ENCODE data around the gene SERPINA12. TPM values are rescaled to one million over a fixed set of nuclear protein-coding genes. Genes with fewer than 3 reads are reported as not detected.

The SERPINA12 gene
- total RNA-seq, 1 donor from 2014 or later: not detected

- FAIRE-seq (no peak), DNase-seq (ENCODE audit: low read depth) (no peak)
- Histone ChIP-seq H2AFZ (ENCODE audit: low read depth, low read length) (no peak overlapping the region), H3K79me2 (ENCODE audit: insufficient read depth, low read length) (no peaks in the 10 kb centered on the region), H3K36me3 (ENCODE audit: insufficient read depth, low read length) (no peaks in the 10 kb centered on the region), H3K4me2 (ENCODE audit: low read length) (no peak overlapping the region), H4K20me1 (ENCODE audit: insufficient read depth, low read length) (no peaks in the 10 kb centered on the region), H3K27ac (ENCODE audit: low read depth, low read length) (no peak overlapping the region), H3K4me1 (ENCODE audit: insufficient read depth, low read length) (no peaks in the 10 kb centered on the region), H3K9me3 (ENCODE audit: insufficient read depth, low read depth, low read length) (peaks cover 5% of the 10 kb centered on the region), H3K27me3 (ENCODE audit: insufficient read depth, low read length) (peaks cover 7% of the 10 kb centered on the region), H3K4me3 (ENCODE audit: insufficient read depth, low read depth, low read length) (no peak overlapping the region), H3K9ac (ENCODE audit: low read length) (no peak overlapping the region)
- Mint-ChIP-seq H3K36me3 (ENCODE audit: low read depth, unreplicated experiment) (no peaks in the 10 kb centered on the region), H3K4me3 (ENCODE audit: unreplicated experiment) (no peak overlapping the region), H3K27me3 (ENCODE audit: low read depth, unreplicated experiment) (peaks cover 21% of the 10 kb centered on the region), H3K9me3 (ENCODE audit: unreplicated experiment) (peaks cover 11% of the 10 kb centered on the region), H3K4me1 (ENCODE audit: low read depth, unreplicated experiment) (no peaks in the 10 kb centered on the region), H3K27ac (ENCODE audit: unreplicated experiment) (no peak overlapping the region)
- TF ChIP-seq EZH2 (IDR thresholded peaks at IDR 0.05; ENCODE audit: insufficient read depth, low read length) (no peak), CTCF (IDR thresholded peaks at IDR 0.05; ENCODE audit: insufficient read depth, low read depth, low read length) (no peak)
These were observed 14.0 kb upstream of the SERPINA12 start for GRCh38 chr14:94523265-94523664.

- DNase-seq (ENCODE audit: low read depth): no peak
- H3K9me3 Mint-ChIP-seq (ENCODE audit: unreplicated experiment): peaks cover 11% of the 10 kb centered on the region
- no peaks in the 10 kb centered on the region for H3K36me3 ChIP-seq (ENCODE audit: insufficient read depth, low read length)
- H3K9me3 ChIP-seq (ENCODE audit: insufficient read depth, low read depth, low read length): peaks cover 5% of the 10 kb centered on the region
- no peak overlapping the region for H3K27ac ChIP-seq (ENCODE audit: low read depth, low read length)
- no peak overlapping the region for H2AFZ ChIP-seq (ENCODE audit: low read depth, low read length)
- H3K27ac Mint-ChIP-seq (ENCODE audit: unreplicated experiment): no peak overlapping the region
- TF ChIP-seq CTCF (IDR thresholded peaks at IDR 0.05; ENCODE audit: insufficient read depth, low read depth, low read length) (no peak), EZH2 (IDR thresholded peaks at IDR 0.05; ENCODE audit: insufficient read depth, low read length) (no peak)
- H3K27me3 Mint-ChIP-seq (ENCODE audit: low read depth, unreplicated experiment): peaks cover 22% of the 10 kb centered on the region
- H3K4me1 Mint-ChIP-seq (ENCODE audit: low read depth, unreplicated experiment): peaks cover 7% of the 10 kb centered on the region
- H3K4me3 Mint-ChIP-seq (ENCODE audit: unreplicated experiment): no peak overlapping the region
- H3K9ac ChIP-seq (ENCODE audit: low read length): no peak overlapping the region
- peaks cover 7% of the 10 kb centered on the region for H3K27me3 ChIP-seq (ENCODE audit: insufficient read depth, low read length)
- H3K4me3 ChIP-seq (ENCODE audit: insufficient read depth, low read depth, low read length): no peak overlapping the region
- no peaks in the 10 kb centered on the region for H3K79me2 ChIP-seq (ENCODE audit: insufficient read depth, low read length)
- FAIRE-seq: no peak
- no peak overlapping the region for H3K4me2 ChIP-seq (ENCODE audit: low read length)
- H3K4me1 ChIP-seq (ENCODE audit: insufficient read depth, low read length): no peaks in the 10 kb centered on the region
- no peaks in the 10 kb centered on the region for H4K20me1 ChIP-seq (ENCODE audit: insufficient read depth, low read length)
- no peaks in the 10 kb centered on the region for H3K36me3 Mint-ChIP-seq (ENCODE audit: low read depth, unreplicated experiment)
These were observed 13.0 kb upstream of the SERPINA12 start for GRCh38 chr14:94522115-94522724.

GRCh38 chr14:94521375-94522114, 12.3 kb upstream of the SERPINA12 start:
- Histone ChIP-seq H3K4me3 (ENCODE audit: insufficient read depth, low read depth, low read length) (no peak overlapping the region), H4K20me1 (ENCODE audit: insufficient read depth, low read length) (no peaks in the 10 kb centered on the region), H3K4me1 (ENCODE audit: insufficient read depth, low read length) (no peaks in the 10 kb centered on the region), H2AFZ (ENCODE audit: low read depth, low read length) (no peak overlapping the region), H3K9ac (ENCODE audit: low read length) (no peak overlapping the region), H3K27ac (ENCODE audit: low read depth, low read length) (no peak overlapping the region), H3K9me3 (ENCODE audit: insufficient read depth, low read depth, low read length) (peaks cover 5% of the 10 kb centered on the region), H3K36me3 (ENCODE audit: insufficient read depth, low read length) (no peaks in the 10 kb centered on the region), H3K4me2 (ENCODE audit: low read length) (no peak overlapping the region), H3K27me3 (ENCODE audit: insufficient read depth, low read length) (peaks cover 12% of the 10 kb centered on the region), H3K79me2 (ENCODE audit: insufficient read depth, low read length) (no peaks in the 10 kb centered on the region)
- Mint-ChIP-seq H3K4me1 (ENCODE audit: low read depth, unreplicated experiment) (peaks cover 7% of the 10 kb centered on the region), H3K4me3 (ENCODE audit: unreplicated experiment) (no peak overlapping the region), H3K36me3 (ENCODE audit: low read depth, unreplicated experiment) (no peaks in the 10 kb centered on the region), H3K27ac (ENCODE audit: unreplicated experiment) (no peak overlapping the region), H3K9me3 (ENCODE audit: unreplicated experiment) (peaks cover 9% of the 10 kb centered on the region), H3K27me3 (ENCODE audit: low read depth, unreplicated experiment) (peaks cover 24% of the 10 kb centered on the region)
- DNase-seq (ENCODE audit: low read depth) (no peak), FAIRE-seq (no peak)
- TF ChIP-seq CTCF (IDR thresholded peaks at IDR 0.05; ENCODE audit: insufficient read depth, low read depth, low read length) (no peak), EZH2 (IDR thresholded peaks at IDR 0.05; ENCODE audit: insufficient read depth, low read length) (no peak)
